ENCODE data around the gene FAM210B. TPM values are rescaled to one million over a fixed set of nuclear protein-coding genes. Genes with fewer than 3 reads are reported as not detected.

FAM210B gene
- total and polyA plus RNA-seq, 9 of the 15 experiments (the other 6 are each of a cell fraction or from before 2014, with no cell fraction given): 12.1 to 87.3 (median 47.6) TPM

DNA sequence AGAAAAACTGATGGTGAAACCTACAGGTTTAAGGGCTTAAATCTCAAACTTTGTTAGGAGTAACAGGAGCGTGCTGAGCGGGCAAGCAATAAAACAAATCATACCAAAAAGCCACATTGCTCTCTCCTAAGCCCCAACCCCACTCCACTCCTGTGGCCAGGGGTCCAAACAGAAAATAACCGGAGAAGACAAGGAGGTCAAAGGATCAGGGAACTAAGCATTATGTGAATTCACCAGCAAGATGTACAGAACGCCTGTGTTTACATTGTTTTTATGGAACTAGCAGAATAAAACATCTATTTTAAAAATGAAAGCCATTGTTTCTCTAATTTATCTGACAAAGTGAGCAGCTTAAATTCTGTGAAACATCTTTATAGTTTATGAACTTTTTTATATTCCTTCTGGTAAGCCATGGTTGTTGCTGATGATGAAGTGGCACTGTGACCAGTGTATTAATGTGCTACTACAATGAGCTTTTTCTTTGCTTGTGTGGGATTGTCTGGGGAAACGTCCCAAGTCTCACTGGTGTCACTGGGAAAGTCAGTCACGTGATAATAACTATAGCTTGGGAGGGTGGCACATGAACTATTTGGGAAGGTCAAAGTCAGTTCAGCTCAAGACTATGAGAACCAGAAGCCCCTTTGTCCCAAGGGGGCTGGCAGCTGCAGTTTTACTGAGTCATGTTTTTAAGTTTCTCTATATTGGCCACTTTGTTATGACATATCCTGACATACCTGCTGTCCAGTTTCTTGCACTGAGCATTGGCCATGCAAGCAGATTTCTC lies 9.8 kb downstream of the FAM210B start (continued):
- TF ChIP-seq CBX3 (IDR thresholded peaks at IDR 0.05; ENCODE audit: borderline replicate concordance in 1 of 2, low read length in 2 of 2): no peak
- peak; percentile 76 for TF ChIP-seq RAD51 (IDR thresholded peaks at IDR 0.05; ENCODE audit: borderline replicate concordance, low read depth)
- TF ChIP-seq RB1 (IDR thresholded peaks at IDR 0.05; ENCODE audit: low read depth): no peak
- no peak for TF ChIP-seq ZNF143 (CRISPR knock-in tag; IDR thresholded peaks at IDR 0.05)
- TF ChIP-seq, protein P1, sequence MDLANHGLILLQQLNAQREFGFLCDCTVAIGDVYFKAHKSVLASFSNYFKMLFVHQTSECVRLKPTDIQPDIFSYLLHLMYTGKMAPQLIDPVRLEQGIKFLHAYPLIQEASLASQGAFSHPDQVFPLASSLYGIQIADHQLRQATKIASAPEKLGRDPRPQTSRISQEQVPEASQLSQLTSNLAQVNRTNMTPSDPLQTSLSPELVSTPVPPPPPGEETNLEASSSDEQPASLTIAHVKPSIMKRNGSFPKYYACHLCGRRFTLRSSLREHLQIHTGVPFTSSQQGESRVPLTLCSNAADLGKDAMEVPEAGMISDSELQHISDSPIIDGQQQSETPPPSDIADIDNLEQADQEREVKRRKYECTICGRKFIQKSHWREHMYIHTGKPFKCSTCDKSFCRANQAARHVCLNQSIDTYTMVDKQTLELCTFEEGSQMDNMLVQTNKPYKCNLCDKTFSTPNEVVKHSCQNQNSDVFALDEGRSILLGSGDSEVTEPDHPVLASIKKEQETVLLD (IDR thresholded peaks at IDR 0.05): no peak
- TF ChIP-seq POLR2AphosphoS2 (IDR thresholded peaks at IDR 0.05; ENCODE audit: low read length): 0 out of 2 replicates have a peak, but pooled peaks have one; percentile 20
- peak; percentile 13 for TF ChIP-seq POLR2B (IDR thresholded peaks at IDR 0.05; ENCODE audit: low read depth, partially characterized antibody)
- TF ChIP-seq, protein P2, sequence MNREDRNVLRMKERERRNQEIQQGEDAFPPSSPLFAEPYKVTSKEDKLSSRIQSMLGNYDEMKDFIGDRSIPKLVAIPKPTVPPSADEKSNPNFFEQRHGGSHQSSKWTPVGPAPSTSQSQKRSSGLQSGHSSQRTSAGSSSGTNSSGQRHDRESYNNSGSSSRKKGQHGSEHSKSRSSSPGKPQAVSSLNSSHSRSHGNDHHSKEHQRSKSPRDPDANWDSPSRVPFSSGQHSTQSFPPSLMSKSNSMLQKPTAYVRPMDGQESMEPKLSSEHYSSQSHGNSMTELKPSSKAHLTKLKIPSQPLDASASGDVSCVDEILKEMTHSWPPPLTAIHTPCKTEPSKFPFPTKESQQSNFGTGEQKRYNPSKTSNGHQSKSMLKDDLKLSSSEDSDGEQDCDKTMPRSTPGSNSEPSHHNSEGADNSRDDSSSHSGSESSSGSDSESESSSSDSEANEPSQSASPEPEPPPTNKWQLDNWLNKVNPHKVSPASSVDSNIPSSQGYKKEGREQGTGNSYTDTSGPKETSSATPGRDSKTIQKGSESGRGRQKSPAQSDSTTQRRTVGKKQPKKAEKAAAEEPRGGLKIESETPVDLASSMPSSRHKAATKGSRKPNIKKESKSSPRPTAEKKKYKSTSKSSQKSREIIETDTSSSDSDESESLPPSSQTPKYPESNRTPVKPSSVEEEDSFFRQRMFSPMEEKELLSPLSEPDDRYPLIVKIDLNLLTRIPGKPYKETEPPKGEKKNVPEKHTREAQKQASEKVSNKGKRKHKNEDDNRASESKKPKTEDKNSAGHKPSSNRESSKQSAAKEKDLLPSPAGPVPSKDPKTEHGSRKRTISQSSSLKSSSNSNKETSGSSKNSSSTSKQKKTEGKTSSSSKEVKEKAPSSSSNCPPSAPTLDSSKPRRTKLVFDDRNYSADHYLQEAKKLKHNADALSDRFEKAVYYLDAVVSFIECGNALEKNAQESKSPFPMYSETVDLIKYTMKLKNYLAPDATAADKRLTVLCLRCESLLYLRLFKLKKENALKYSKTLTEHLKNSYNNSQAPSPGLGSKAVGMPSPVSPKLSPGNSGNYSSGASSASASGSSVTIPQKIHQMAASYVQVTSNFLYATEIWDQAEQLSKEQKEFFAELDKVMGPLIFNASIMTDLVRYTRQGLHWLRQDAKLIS (CRISPR knock-in tag; IDR thresholded peaks at IDR 0.05): no peak
- TF ChIP-seq, protein P3, sequence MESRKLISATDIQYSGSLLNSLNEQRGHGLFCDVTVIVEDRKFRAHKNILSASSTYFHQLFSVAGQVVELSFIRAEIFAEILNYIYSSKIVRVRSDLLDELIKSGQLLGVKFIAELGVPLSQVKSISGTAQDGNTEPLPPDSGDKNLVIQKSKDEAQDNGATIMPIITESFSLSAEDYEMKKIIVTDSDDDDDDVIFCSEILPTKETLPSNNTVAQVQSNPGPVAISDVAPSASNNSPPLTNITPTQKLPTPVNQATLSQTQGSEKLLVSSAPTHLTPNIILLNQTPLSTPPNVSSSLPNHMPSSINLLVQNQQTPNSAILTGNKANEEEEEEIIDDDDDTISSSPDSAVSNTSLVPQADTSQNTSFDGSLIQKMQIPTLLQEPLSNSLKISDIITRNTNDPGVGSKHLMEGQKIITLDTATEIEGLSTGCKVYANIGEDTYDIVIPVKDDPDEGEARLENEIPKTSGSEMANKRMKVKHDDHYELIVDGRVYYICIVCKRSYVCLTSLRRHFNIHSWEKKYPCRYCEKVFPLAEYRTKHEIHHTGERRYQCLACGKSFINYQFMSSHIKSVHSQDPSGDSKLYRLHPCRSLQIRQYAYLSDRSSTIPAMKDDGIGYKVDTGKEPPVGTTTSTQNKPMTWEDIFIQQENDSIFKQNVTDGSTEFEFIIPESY (CRISPR knock-in tag; IDR thresholded peaks at IDR 0.05): no peak
- TF ChIP-seq KDM5B (IDR thresholded peaks at IDR 0.05; ENCODE audit: insufficient replicate concordance, low read depth, low read length): no peak
- TF ChIP-seq ZNF75A (CRISPR knock-in tag; IDR thresholded peaks at IDR 0.05): no peak
- TF ChIP-seq TSC22D4 (tag; IDR thresholded peaks at IDR 0.05): no peak
- no peak for TF ChIP-seq TAF7 (tag; IDR thresholded peaks at IDR 0.05)
- no peak for TF ChIP-seq SAP30 (IDR thresholded peaks at IDR 0.05; ENCODE audit: borderline replicate concordance, insufficient read depth, low read depth, low read length, poor library complexity, severe bottlenecking)
- no peak for TF ChIP-seq SMAD4 (CRISPR knock-in tag; conservative IDR thresholded peaks at IDR 0.05)
- no peak for TF ChIP-seq SIN3A (IDR thresholded peaks at IDR 0.05; ENCODE audit: borderline replicate concordance in 2 of 2, control insufficient read depth in 1 of 2, low read depth in 2 of 2, low read length in 2 of 2)
- no peak for TF ChIP-seq RBM22 (IDR thresholded peaks at IDR 0.05; ENCODE audit: low read depth, low read length, poor library complexity, severe bottlenecking)
- TF ChIP-seq FOXM1 (IDR thresholded peaks at IDR 0.05; ENCODE audit: low read depth): no peak
- TF ChIP-seq FOXM1 (CRISPR knock-in tag; IDR thresholded peaks at IDR 0.05; ENCODE audit: low read depth): no peak
- no peak for TF ChIP-seq GATA2 (CRISPR knock-in tag; IDR thresholded peaks at IDR 0.05)
